Measurements from ENCODE around the gene ADH1A.

GRCh38 chr4:99305638-99306400 is 15.0 kb upstream of the ADH1A start:
- no peak for TF ChIP-seq CTCF (tag by site-specific recombination; IDR thresholded peaks at IDR 0.05)
- no peak for TF ChIP-seq ZNF157 (tag by site-specific recombination; IDR thresholded peaks at IDR 0.05)

Data from HEK293 (cell line).